GM12878 (cell line): Measurements from ENCODE around the gene OGA. TPM values are rescaled to one million over a fixed set of nuclear protein-coding genes. Genes with fewer than 3 reads are reported as not detected.

Experiments
- ATAC-seq: fragments of 200-7000 bp; cut with Tn5 transposase; 3 replicates; pipeline ENCODE4 v1.9.1; 2020; ENCODE audit warnings: mild to moderate bottlenecking, moderate library complexity
- BruUV-seq: library from RNA; stranded (reverse); fragments of 400-500 nt; replicated peaks from 2 replicates; lab custom pipeline; 2021; lab: Mats Ljungman, UMichigan
- CTCF ChIA-PET: fragments of 300-600 bp; sonication (Branson Sonifier 250); formaldehyde crosslinking; extraction: SDS; loops from one replicate; lab custom pipeline; 2021; ENCODE audit warnings: inconsistent platforms; lab: Yijun Ruan, JAX
- POLR2A ChIA-PET: fragments of 350-600 bp; formaldehyde crosslinking; extraction: SDS; loops from one replicate; lab custom pipeline; 2021; ENCODE audit warnings: inconsistent platforms; lab: Charles Lee
- RAD21 ChIA-PET: fragments of 300-600 bp; sonication (Branson Sonifier 250); formaldehyde crosslinking; loops from one replicate; lab custom pipeline; 2023; ENCODE audit warnings: antibody characterized with exemption; ENCODE audit not compliant: unreplicated experiment; lab: Charles Lee
- SMC1A ChIA-PET: fragments of 300-600 bp; sonication (Branson Sonifier 250); formaldehyde crosslinking; loops from one replicate; lab custom pipeline; 2023; ENCODE audit not compliant: unreplicated experiment, uncharacterized antibody; lab: Charles Lee
- DNase-seq: peaks from one replicate; pipeline ENCODE4 v3.0.0-alpha.2; 2011; ENCODE audit warnings: low read depth, low spot score
- FAIRE-seq: peaks from 3 replicates; lab custom pipeline; 2011; peaks lifted over from hg19 to GRCh38; lab: Jason Lieb, UNC
- H2AFZ ChIP-seq: 2 replicates; pipeline ENCODE4 v1.6.0; 2011; ENCODE audit warnings: low read depth, low read length, control low read depth; ENCODE audit not compliant: control insufficient read depth
- H3K27ac ChIP-seq: 2 replicates; pipeline ENCODE4 v1.5.1; 2011; ENCODE audit warnings: control low read depth; ENCODE audit not compliant: control insufficient read depth, insufficient read depth
- H3K27me3 ChIP-seq, 2 experiments: replicated peaks in 1 of 2; 2 replicates each; pipeline versions ENCODE4 v1.6.0 to v1.6.1; 2011; ENCODE audit warnings: low read length in 1 of 2; ENCODE audit not compliant: control insufficient read depth in 2 of 2, insufficient read depth in 2 of 2
- H3K36me3 ChIP-seq, 2 experiments: 2 replicates each; pipeline ENCODE4 v1.5.1; 2011; ENCODE audit warnings: low read length in 1 of 2; ENCODE audit not compliant: control insufficient read depth in 2 of 2, insufficient read depth in 2 of 2
- H3K4me1 ChIP-seq: 2 replicates; pipeline ENCODE4 v1.6.1; 2011; ENCODE audit warnings: mild to moderate bottlenecking, low read length, moderate library complexity, mixed read lengths; ENCODE audit not compliant: control insufficient read depth, insufficient read depth
- H3K4me2 ChIP-seq: 2 replicates; pipeline ENCODE4 v1.6.0; 2011; ENCODE audit warnings: control low read depth; ENCODE audit not compliant: control insufficient read depth, insufficient read depth
- H3K4me3 ChIP-seq: fragments of 200-600 bp; sonication (generic); 2 replicates; pipeline ENCODE4 v1.5.1; 2016
- H3K79me2 ChIP-seq: 2 replicates; pipeline ENCODE4 v1.6.0; 2011; ENCODE audit warnings: low read length; ENCODE audit not compliant: control insufficient read depth, insufficient read depth
- H3K9ac ChIP-seq: 2 replicates; pipeline ENCODE4 v1.8.0; 2011; ENCODE audit warnings: low read length, control low read depth, mixed read lengths; ENCODE audit not compliant: control insufficient read depth, insufficient read depth
- H3K9me3 ChIP-seq: replicated peaks from 3 replicates; pipeline ENCODE4 v1.5.1; 2011; ENCODE audit warnings: mild to moderate bottlenecking, low read length; ENCODE audit not compliant: control insufficient read depth, insufficient read depth
- H4K20me1 ChIP-seq: 2 replicates; pipeline ENCODE4 v1.6.0; 2011; ENCODE audit not compliant: control insufficient read depth, insufficient read depth
- CBX5 ChIP-seq: sonication (generic); IDR thresholded peaks from 2 replicates; pipeline ENCODE4 v1.6.1; 2016; ENCODE audit warnings: low read depth, moderate library complexity, mild to moderate bottlenecking, inconsistent platforms
- CHD1 ChIP-seq: IDR thresholded peaks from 2 replicates; pipeline ENCODE4 v1.6.1; 2012; ENCODE audit warnings: low read depth, low read length, improper control_type of control experiment
- GABPA ChIP-seq: IDR thresholded peaks from 2 replicates; pipeline ENCODE4 v1.6.1; 2014; ENCODE audit warnings: antibody characterized with exemption, low read depth, mild to moderate bottlenecking, inconsistent platforms
- IRF3 ChIP-seq: fragments of 450-650 bp; IDR thresholded peaks from 2 replicates; pipeline ENCODE4 v1.6.1; 2014; ENCODE audit warnings: mild to moderate bottlenecking
- MTA2 ChIP-seq: fragments of 450-650 bp; IDR thresholded peaks from 2 replicates; pipeline ENCODE4 v1.6.1; 2016; ENCODE audit warnings: low read depth, mild to moderate bottlenecking, moderate library complexity
- NKRF ChIP-seq: fragments of 450-650 bp; conservative IDR thresholded peaks from 2 replicates; pipeline ENCODE4 v1.6.1; 2017; ENCODE audit warnings: mild to moderate bottlenecking, moderate library complexity
- POU2F2 ChIP-seq: IDR thresholded peaks from 3 replicates; pipeline ENCODE4 v1.6.1; 2011; ENCODE audit warnings: low read depth, mild to moderate bottlenecking, low read length, borderline replicate concordance
- TCF3 ChIP-seq: IDR thresholded peaks from 2 replicates; pipeline ENCODE4 v1.6.1; 2012; ENCODE audit warnings: low read depth, mild to moderate bottlenecking, low read length, borderline replicate concordance; ENCODE audit not compliant: insufficient read depth
- WGBS: methylation state at CpG from one replicate; pipeline ENCODE4 v1.1.6; 2016; ENCODE audit warnings: low lambda C conversion rate; ENCODE audit not compliant: insufficient replicate concordance, insufficient coverage; ENCODE audit errors: missing lambda C conversion rate; 5-methylcytosine and 5-hydroxymethylcytosine counted together
- in situ Hi-C: fragments of 300-500 bp; cut with MboI; formaldehyde crosslinking; loops from 9 replicates; pipeline ENCODE4 v1.14.3; 2018; ENCODE audit warnings: mixed read lengths
- intact Hi-C: fragments of 100-400 bp; cut with micrococcal nuclease; formaldehyde crosslinking; loops from one replicate; pipeline ENCODE4 v1.14.2; 2022; ENCODE audit not compliant: unreplicated experiment
- polyA plus RNA-seq, 11 experiments: library from polyadenylated mRNA; depleted of rRNA in 4 of 11; unstranded in 6 of 11; stranded (reverse) in 5 of 11; fragments of >200 nt; fragmentation: Nextera tagmentation in 4 of 11; fragmentation: Illumina TruSeq in 1 of 11; extraction: Ambion mirVana in 4 of 11; extraction: Trizol in 1 of 11; gene quantifications; 1 replicate in 1 of 11; 2 replicates in 10 of 11; pipeline versions ENCODE4 v1.2.1 to v1.2.3, GENCODE V29; 2011 to 2016; ENCODE audit warnings: inconsistent platforms in 2 of 11, missing spikeins in 2 of 11, low read depth in 1 of 11
- total RNA-seq, 4 experiments: library from RNA; depleted of rRNA in 3 of 4; stranded (reverse); fragments of >200 nt in 3 of 4; fragmentation: Illumina TruSeq in 1 of 4; extraction: Trizol in 1 of 4; gene quantifications; 2 replicates each; pipeline versions ENCODE4 v1.2.1 to v1.2.3, GENCODE V29; 2013 to 2021

The OGA gene
- total and polyA plus RNA-seq, 10 of the 15 experiments (the other 5 are each of a cell fraction or from before 2014, with no cell fraction given): 23.0 to 145 (median 85.2) TPM

GRCh38 chr10:101850749-101851148 lies 32.5 kb upstream of the OGA start:
- WGBS: 76% methylated on average over 3 of the region's 3 CpGs
- H3K79me2 ChIP-seq: no peaks in the 10 kb centered on the region
- RAD21 ChIA-PET: interaction anchor here (1.5 kb wide), 1 partner anchor 10 kb away, joined by 6 read pairs; no protein-coding TSS in a partner anchor
- H3K36me3 ChIP-seq: peaks cover 2 to 5% of the 10 kb centered on the region in 2 experiments; a peak in 2 of 4 replicates
- H3K27me3 ChIP-seq: no peaks in the 10 kb centered on the region
- no peak overlapping the region for H3K27ac ChIP-seq
- DNase-seq: no peak
- in situ Hi-C loops: no loop called here
- H3K4me1 ChIP-seq: no peaks in the 10 kb centered on the region
- CTCF ChIA-PET: interaction anchor here (0.9 to 17.0 kb wide), 4 partner anchors 11 to 167 kb away, joined by 3 to 398 read pairs (median 82); partner anchors contain the start of gene KCNIP2
- no peak for TF ChIP-seq NKRF
- TF ChIP-seq CHD1: no peak
- TF ChIP-seq GABPA: no peak
- TF ChIP-seq TCF3: no peak
- TF ChIP-seq IRF3: no peak
- no peak for TF ChIP-seq POU2F2
- no peak for TF ChIP-seq MTA2
- no peak for TF ChIP-seq CBX5
- TF ChIP-seq, all 136 proteins: peak for 0
- Histone ChIP-seq H3K9me3 (no peaks in the 10 kb centered on the region), H2AFZ (no peak overlapping the region), H3K4me3 (no peak overlapping the region), H4K20me1 (no peaks in the 10 kb centered on the region), H3K9ac (no peak overlapping the region), H3K4me2 (no peak overlapping the region)
- no TSS peak for BruUV-seq
- no peak for FAIRE-seq
- ATAC-seq: no peak
- POLR2A ChIA-PET: interaction anchor here (0.6 kb wide), 1 partner anchor 203 kb away, joined by 3 read pairs; no protein-coding TSS in a partner anchor
- SMC1A ChIA-PET: interaction anchor here (0.5 to 1.5 kb wide), 3 partner anchors 32 to 273 kb away, joined by 3 to 4 read pairs (median 4); no protein-coding TSS in a partner anchor
- intact Hi-C loops: no loop called here
